HAP-1 (cell line): Measurements from ENCODE around the gene NT5M.
"Not testable (repeated sequence)": the region's sequence is repeated elsewhere in the genome, so short reads cannot be mapped to it uniquely, and the experiment has no call there.

Experiments
- DNase-seq, 2 experiments: peaks; one replicate each; pipeline ENCODE4 v3.0.0-alpha.2; 2016 to 2020; ENCODE audit warnings: low spot score in 2 of 2
- H3K27me3 ChIP-seq: fragments of 250-450 bp; sonication (Bioruptor Pico); 2 replicates; pipeline ENCODE4 v1.5.1; 2020; ENCODE audit warnings: low read depth, mild to moderate bottlenecking, moderate library complexity
- H3K36me3 ChIP-seq: fragments of 250-450 bp; sonication (Bioruptor Pico); replicated peaks from 2 replicates; pipeline ENCODE4 v1.5.1; 2020; ENCODE audit warnings: mild to moderate bottlenecking
- H3K4me1 ChIP-seq: fragments of 250-450 bp; sonication (Bioruptor Pico); 2 replicates; pipeline ENCODE4 v1.5.1; 2020; ENCODE audit warnings: mild to moderate bottlenecking
- H3K4me3 ChIP-seq: fragments of 250-450 bp; sonication (Bioruptor Pico); 2 replicates; pipeline ENCODE4 v1.5.1; 2020; ENCODE audit warnings: mild to moderate bottlenecking, moderate library complexity
- H3K9me3 ChIP-seq: fragments of 250-450 bp; sonication (Bioruptor Pico); 2 replicates; pipeline ENCODE4 v1.5.1; 2020; ENCODE audit warnings: mild to moderate bottlenecking, moderate library complexity
- in situ Hi-C: fragments of 300-500 bp; cut with MboI; formaldehyde crosslinking; loops from 3 replicates; pipeline ENCODE4 v1.14.3; 2020; ENCODE audit warnings: low sequenced_read_pairs, inconsistent platforms, mixed read lengths

Gene NT5M

GRCh38 chr17:17285951-17286350, 17.2 kb upstream of the NT5M start:
- Histone ChIP-seq H3K9me3 (no peaks in the 10 kb centered on the region), H3K4me3 (no peak overlapping the region), H3K36me3 (peaks cover under 1% of the 10 kb centered on the region; the same call in 1 of the 2 replicates), H3K27me3 (no peaks in the 10 kb centered on the region), H3K4me1 (peaks cover 5% of the 10 kb centered on the region)
- in situ Hi-C loops: no loop called here
- no peak for DNase-seq

GRCh38 chr17:17289086-17289485, 14.1 kb upstream of the NT5M start:
- DNase-seq: no peak
- Histone ChIP-seq H3K4me3 (no peak overlapping the region), H3K9me3 (no peaks in the 10 kb centered on the region), H3K27me3 (no peaks in the 10 kb centered on the region), H3K4me1 (no peaks in the 10 kb centered on the region), H3K36me3 (no peaks in the 10 kb centered on the region)
- in situ Hi-C loops: no loop called here

- no peaks in the 10 kb centered on the region for H3K27me3 ChIP-seq
- in situ Hi-C loops: no loop called here
- no peak overlapping the region for H3K4me3 ChIP-seq
- H3K9me3 ChIP-seq: no peaks in the 10 kb centered on the region
- no peaks in the 10 kb centered on the region for H3K36me3 ChIP-seq
- DNase-seq: no peak
- H3K4me1 ChIP-seq: no peaks in the 10 kb centered on the region
These were observed 13.5 kb upstream of the NT5M start for GRCh38 chr17:17289701-17290100.

- no peak for DNase-seq
- Histone ChIP-seq H3K36me3 (no peaks in the 10 kb centered on the region), H3K27me3 (no peaks in the 10 kb centered on the region), H3K4me3 (no peak overlapping the region), H3K4me1 (peaks cover under 1% of the 10 kb centered on the region; the same call in 1 of the 2 replicates), H3K9me3 (no peaks in the 10 kb centered on the region)
- in situ Hi-C loops: no loop called here
These were observed 8.0 kb upstream of the NT5M start for GRCh38 chr17:17295141-17295540.

- no peak for DNase-seq
- no peak overlapping the region for H3K4me3 ChIP-seq
- H3K4me1 ChIP-seq: peaks cover 3% of the 10 kb centered on the region; the same call in 1 of the 2 replicates
- H3K36me3 ChIP-seq: no peaks in the 10 kb centered on the region
- no peaks in the 10 kb centered on the region for H3K27me3 ChIP-seq
- in situ Hi-C loops: no loop called here
- no peaks in the 10 kb centered on the region for H3K9me3 ChIP-seq
These were observed 6.0 kb upstream of the NT5M start for GRCh38 chr17:17297217-17297616.

GRCh38 chr17:17298108-17298507, 5.1 kb upstream of the NT5M start:
- no peaks in the 10 kb centered on the region for H3K9me3 ChIP-seq
- no peaks in the 10 kb centered on the region for H3K36me3 ChIP-seq
- H3K4me3 ChIP-seq: no peak overlapping the region
- no peaks in the 10 kb centered on the region for H3K27me3 ChIP-seq
- H3K4me1 ChIP-seq: peaks cover 3% of the 10 kb centered on the region
- in situ Hi-C loops: no loop called here
- DNase-seq: no peak

GRCh38 chr17:17300624-17301568, 2.3 kb upstream of the NT5M start:
- Histone ChIP-seq H3K36me3 (no peaks in the 10 kb centered on the region), H3K4me1 (peaks cover 12% of the 10 kb centered on the region), H3K4me3 (peak overlapping the region; percentile 41), H3K27me3 (no peaks in the 10 kb centered on the region), H3K9me3 (no peaks in the 10 kb centered on the region)
- DNase-seq: peak; percentile 63 to 92
- in situ Hi-C loops: no loop called here

GRCh38 chr17:17301659-17302058, 1.5 kb upstream of the NT5M start:
- DNase-seq, H3K36me3 ChIP-seq, H3K9me3 ChIP-seq, H3K27me3 ChIP-seq, in situ Hi-C loops: not testable (repeated sequence)
- Histone ChIP-seq H3K4me1 (peaks cover 12% of the 10 kb centered on the region), H3K4me3 (peak overlapping the region; percentile 41)

- no peaks in the 10 kb centered on the region for H3K9me3 ChIP-seq
- H3K4me1 ChIP-seq: peaks cover 12% of the 10 kb centered on the region
- in situ Hi-C loops: no loop called here
- no peaks in the 10 kb centered on the region for H3K27me3 ChIP-seq
- peak overlapping the region; percentile 43 for H3K4me3 ChIP-seq
- H3K36me3 ChIP-seq: no peaks in the 10 kb centered on the region; the same call in 1 of the 2 replicates
- DNase-seq: no peak
These were observed 796 bp downstream of the NT5M start for GRCh38 chr17:17303847-17304490.

- H3K4me3 ChIP-seq: peak overlapping the region; percentile 43
- in situ Hi-C loops: no loop called here
- no peaks in the 10 kb centered on the region for H3K27me3 ChIP-seq
- H3K36me3 ChIP-seq: no peaks in the 10 kb centered on the region; the same call in 1 of the 2 replicates
- H3K9me3 ChIP-seq: no peaks in the 10 kb centered on the region
- H3K4me1 ChIP-seq: peaks cover 12% of the 10 kb centered on the region
- DNase-seq: no peak
These were observed 1.4 kb downstream of the NT5M start for GRCh38 chr17:17304521-17304985.

GRCh38 chr17:17305281-17305801, 2.2 kb downstream of the NT5M start:
- DNase-seq: no peak
- in situ Hi-C loops: no loop called here
- H3K4me1 ChIP-seq: peaks cover 10% of the 10 kb centered on the region
- no peak overlapping the region for H3K4me3 ChIP-seq
- H3K27me3 ChIP-seq: no peaks in the 10 kb centered on the region
- no peaks in the 10 kb centered on the region; the same call in 1 of the 2 replicates for H3K36me3 ChIP-seq
- no peaks in the 10 kb centered on the region for H3K9me3 ChIP-seq

GRCh38 chr17:17309356-17309755, 6.2 kb downstream of the NT5M start:
- no peaks in the 10 kb centered on the region for H3K9me3 ChIP-seq
- in situ Hi-C loops: no loop called here
- no peaks in the 10 kb centered on the region for H3K27me3 ChIP-seq
- DNase-seq: no peak
- H3K4me3 ChIP-seq: no peak overlapping the region
- H3K4me1 ChIP-seq: peaks cover 5% of the 10 kb centered on the region
- H3K36me3 ChIP-seq: no peaks in the 10 kb centered on the region; the same call in 1 of the 2 replicates

- in situ Hi-C loops: no loop called here
- no peaks in the 10 kb centered on the region for H3K4me1 ChIP-seq
- no peaks in the 10 kb centered on the region; the same call in 1 of the 2 replicates for H3K36me3 ChIP-seq
- peak in 1 of 2 experiments; percentile 57 for DNase-seq
- no peaks in the 10 kb centered on the region for H3K27me3 ChIP-seq
- H3K4me3 ChIP-seq: no peak overlapping the region
- no peaks in the 10 kb centered on the region for H3K9me3 ChIP-seq
These were observed 10.3 kb downstream of the NT5M start for GRCh38 chr17:17313350-17313991.
